Tongue (tissue), 3 donors: Measurements from ENCODE around the gene MAPK10. TPM values are rescaled to one million over a fixed set of nuclear protein-coding genes. Genes with fewer than 3 reads are reported as not detected.
"Not testable (repeated sequence)": the region's sequence is repeated elsewhere in the genome, so short reads cannot be mapped to it uniquely, and the experiment has no call there.

Experiments used
- DNase-seq: peaks from one replicate; pipeline ENCODE4 v3.0.0-alpha.2; 2015
- small RNA-seq: library from RNA; depleted of rRNA; stranded (forward); fragments of <200 nt; gene quantifications from one replicate; pipeline ENCODE3, GENCODE V24; 2014; ENCODE audit warnings: low replicate concordance
- total RNA-seq: library from RNA; depleted of rRNA; stranded (reverse); fragments of >200 nt; gene quantifications from one replicate; pipeline ENCODE4 v1.2.3, GENCODE V29; 2014

MAPK10 gene
- total RNA-seq, 1 donor from 2014 or later, result 9.4 TPM

GRCh38 chr4:85966373-85966772 lies 393.5 kb downstream of the MAPK10 start:
- peak; percentile 56 for DNase-seq

- no peak for DNase-seq
Observed at GRCh38 chr4:85965529-85965928, 394.3 kb downstream of the MAPK10 start.

GRCh38 chr4:85965017-85965416 lies 394.8 kb downstream of the MAPK10 start:
- DNase-seq, result not testable (repeated sequence)

- DNase-seq, result no peak
Observed at GRCh38 chr4:85964298-85964697, 395.6 kb downstream of the MAPK10 start.

GRCh38 chr4:85963231-85963630 lies 396.6 kb downstream of the MAPK10 start:
- no peak for DNase-seq

GRCh38 chr4:85961887-85962286 lies 398.0 kb downstream of the MAPK10 start:
- no peak for DNase-seq

DNA sequence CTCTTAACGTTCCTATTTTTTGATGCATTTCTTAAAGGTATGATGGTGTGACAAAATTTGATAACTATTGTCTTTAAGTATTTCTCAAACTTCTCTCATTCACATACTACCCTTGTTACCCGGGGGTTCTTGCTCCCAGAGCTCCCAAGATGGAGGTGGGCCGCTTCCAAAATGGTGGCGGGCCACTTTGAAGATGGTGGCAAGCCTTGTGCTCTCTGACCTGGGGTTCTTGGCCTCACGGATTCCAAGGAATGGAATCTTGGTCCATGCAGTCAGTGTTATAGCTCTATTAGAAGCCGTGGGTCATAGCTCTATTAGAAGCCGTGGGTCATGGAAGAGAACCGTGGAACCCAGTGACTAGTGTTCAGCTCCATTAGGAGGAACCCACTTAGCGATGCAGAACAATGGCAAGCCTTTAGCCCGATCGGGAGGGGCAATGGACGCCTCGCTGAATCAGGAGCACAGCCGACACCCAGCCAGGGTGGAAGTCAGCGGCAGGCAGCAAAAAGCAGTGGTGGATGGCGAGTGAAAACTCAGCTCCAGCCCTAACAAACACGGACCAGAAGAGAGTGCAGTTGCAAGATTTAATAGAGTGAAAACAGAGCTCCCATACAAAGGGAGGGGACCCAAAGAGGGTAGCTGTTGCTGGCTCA lies 403.4 kb downstream of the MAPK10 start:
- no peak for DNase-seq

DNA sequence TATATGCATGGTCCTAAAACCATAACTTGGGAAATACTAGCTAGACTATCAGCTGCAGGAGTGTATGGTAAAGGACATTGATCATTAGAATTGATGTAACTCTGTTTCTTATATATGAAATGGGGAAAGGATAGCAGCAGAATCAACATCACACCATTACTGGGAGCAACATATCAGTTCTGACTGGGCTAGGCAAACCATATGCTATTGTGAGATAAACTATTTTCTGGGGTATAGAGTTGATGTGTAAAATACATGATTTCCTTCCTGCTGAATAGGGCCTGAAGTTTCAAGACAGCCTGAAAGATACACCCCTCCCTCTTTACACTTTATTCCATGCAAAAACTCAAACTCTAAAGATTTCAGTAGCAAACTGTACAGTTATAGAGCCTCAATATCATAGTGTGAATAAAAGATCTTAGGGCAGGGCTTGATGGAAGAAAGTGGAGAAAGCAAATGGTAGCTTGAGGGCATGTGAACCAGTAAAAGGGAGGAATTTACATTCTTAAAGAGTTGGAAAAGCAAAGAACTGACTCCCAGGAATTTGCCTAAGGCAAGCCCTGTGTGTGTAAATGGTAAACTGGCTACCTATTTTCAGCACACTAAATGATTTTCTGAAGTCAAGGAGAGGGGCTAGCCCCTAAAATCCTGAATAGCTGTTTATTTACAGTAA lies 404.1 kb downstream of the MAPK10 start:
- no peak for DNase-seq

- DNase-seq, result no peak
Observed at GRCh38 chr4:85953651-85954018, 406.2 kb downstream of the MAPK10 start.

GRCh38 chr4:85952972-85953650 lies 406.7 kb downstream of the MAPK10 start:
- DNase-seq, result peak; percentile 77

DNA sequence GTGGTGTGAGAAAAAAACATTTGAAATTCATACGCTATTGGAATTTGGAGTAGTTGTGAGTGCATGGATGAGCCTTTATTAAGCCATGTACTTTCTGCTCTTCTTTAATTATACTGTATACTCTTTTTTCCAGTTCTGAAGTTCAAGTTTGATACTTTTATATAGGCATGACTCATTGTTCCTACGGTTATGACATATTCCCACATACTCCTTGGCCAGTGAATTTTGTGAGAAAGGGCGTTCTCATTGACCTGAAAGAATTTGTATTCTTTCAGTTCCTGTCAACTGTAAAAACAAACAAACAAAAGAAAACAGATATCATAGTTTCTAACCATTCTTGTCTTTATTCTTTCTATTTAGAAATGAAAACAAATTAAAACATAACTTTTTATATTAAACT lies 407.3 kb downstream of the MAPK10 start:
- DNase-seq, result peak; percentile 45

- DNase-seq, result no peak
Observed at GRCh38 chr4:85951099-85951498, 408.8 kb downstream of the MAPK10 start.

DNA sequence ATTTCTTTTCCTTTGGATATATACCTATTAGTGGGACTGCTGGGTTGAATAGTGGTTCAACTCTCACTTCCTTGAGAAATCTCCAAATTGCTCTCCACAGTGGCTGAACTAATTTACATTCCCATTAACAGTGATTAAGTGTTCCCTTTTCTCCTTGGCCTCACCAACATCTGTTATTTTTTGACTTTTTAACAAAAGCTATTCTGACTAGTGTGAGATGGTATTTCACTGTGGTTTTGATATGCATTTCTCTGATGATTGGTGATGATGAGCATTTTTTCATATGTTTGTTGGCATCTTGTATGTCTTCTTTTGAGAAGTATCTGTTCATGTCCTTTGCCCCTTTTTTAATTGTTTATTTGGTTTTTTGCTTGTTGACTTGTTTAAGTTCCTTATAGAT lies 413.0 kb downstream of the MAPK10 start:
- DNase-seq, result no peak

- DNase-seq, result no peak
Observed at GRCh38 chr4:85942107-85942506, 417.7 kb downstream of the MAPK10 start.

DNA sequence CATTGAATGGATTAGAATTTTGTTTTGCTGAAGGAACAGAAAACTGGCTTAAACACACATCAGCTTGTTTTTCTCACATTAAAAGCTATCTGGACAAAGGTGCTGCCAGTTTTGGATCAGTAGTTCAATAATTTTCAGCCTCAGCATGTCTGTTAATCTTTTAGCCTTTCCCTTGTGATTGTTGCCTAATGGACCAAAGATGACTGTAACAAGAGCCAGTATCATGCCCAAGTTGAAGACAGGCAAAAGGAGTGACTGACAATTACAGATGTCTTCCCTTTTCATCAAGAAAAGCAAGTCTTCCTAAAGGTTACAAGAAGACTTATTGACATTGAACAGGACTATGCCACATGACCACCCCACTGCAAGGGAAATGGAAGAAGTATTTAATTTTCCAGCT lies 419.7 kb downstream of the MAPK10 start:
- DNase-seq, result no peak

Small RNA genes within 50 kb of the gene (small RNA-seq; reads per million reads assigned to genes)
- gene RN7SKP96, result not detected

Other genes starting within 250 kb of the MAPK10 start
- gene PTPN13, start 234.3 kb upstream of the MAPK10 start, total RNA-seq, result 32.8 TPM